ENCODE measurements around the gene SPAG8. TPM values are rescaled to one million over a fixed set of nuclear protein-coding genes. Genes with fewer than 3 reads are reported as not detected.

SPAG8 gene
- polyA plus RNA-seq, 1 donor (not counting 4 experiments of a cell fraction or from before 2014, with no cell fraction given): 0.08 TPM

GRCh38 chr9:35774907-35775635, 37.0 kb downstream of the SPAG8 start:
- Histone ChIP-seq H3K4me2 (ENCODE audit: control insufficient read depth, extremely low read depth, insufficient read depth, low read depth, low read length) (no peak overlapping the region), H2AFZ (ENCODE audit: control insufficient read depth, low read length) (no peak overlapping the region), H4K20me1 (ENCODE audit: control insufficient read depth, extremely low read depth, insufficient read depth, low read length) (no peaks in the 10 kb centered on the region), H3K4me1 (ENCODE audit: control insufficient read depth, extremely low read depth, insufficient read depth, low read length) (peaks cover 11% of the 10 kb centered on the region), H3K9me3 (ENCODE audit: control insufficient read depth, low read depth, low read length) (no peaks in the 10 kb centered on the region), H3K36me3 (ENCODE audit: control insufficient read depth in 2 of 2, extremely low read depth in 1 of 2, insufficient read depth in 2 of 2, low read length in 2 of 2) (no peaks in the 10 kb centered on the region), H3K4me3 (ENCODE audit: control insufficient read depth in 2 of 3, extremely low read depth in 1 of 3, insufficient read depth in 2 of 3, low read depth in 1 of 3, low read length in 3 of 3) (no peak overlapping the region), H3K79me2 (ENCODE audit: control insufficient read depth, insufficient read depth, low read length) (no peaks in the 10 kb centered on the region), H3K9me1 (ENCODE audit: control insufficient read depth, extremely low read depth, insufficient read depth, low read length) (no peaks in the 10 kb centered on the region), H3K27me3 (ENCODE audit: control insufficient read depth, extremely low read depth, insufficient read depth, low read length) (no peaks in the 10 kb centered on the region), H3K9ac (ENCODE audit: control insufficient read depth, extremely low read depth, insufficient read depth, low read length) (no peak overlapping the region), H3K27ac (ENCODE audit: control insufficient read depth, insufficient read depth, low read length) (no peak overlapping the region)
- FAIRE-seq (no peak), DNase-seq (ENCODE audit: low read depth, low spot score) (no peak)
- no peak for TF ChIP-seq EZH2 (IDR thresholded peaks at IDR 0.05; ENCODE audit: low read length)
- no peak for TF ChIP-seq CTCF (optimal IDR thresholded peaks at IDR 0.05 in 1 of 3, IDR thresholded peaks at IDR 0.05 in 1 of 3, conservative IDR thresholded peaks at IDR 0.05 in 1 of 3; ENCODE audit: extremely low read depth in 1 of 3, insufficient read depth in 2 of 3, low read length in 3 of 3)
- dilution Hi-C loops (cut with MboI; ENCODE audit: extremely low pct_ligation_motif_present, low sequenced_read_pairs): no loop called here

- dilution Hi-C loops (cut with MboI; ENCODE audit: extremely low pct_ligation_motif_present, low sequenced_read_pairs): no loop called here
- H3K79me2 ChIP-seq (ENCODE audit: control insufficient read depth, insufficient read depth, low read length): no peaks in the 10 kb centered on the region
- no peak for DNase-seq (ENCODE audit: low read depth, low spot score)
- H2AFZ ChIP-seq (ENCODE audit: control insufficient read depth, low read length): no peak overlapping the region
- no peak overlapping the region for H3K4me3 ChIP-seq (ENCODE audit: control insufficient read depth in 2 of 3, extremely low read depth in 1 of 3, insufficient read depth in 2 of 3, low read depth in 1 of 3, low read length in 3 of 3)
- no peak overlapping the region for H3K9ac ChIP-seq (ENCODE audit: control insufficient read depth, extremely low read depth, insufficient read depth, low read length)
- no peak for FAIRE-seq
- H3K4me2 ChIP-seq (ENCODE audit: control insufficient read depth, extremely low read depth, insufficient read depth, low read depth, low read length): peak overlapping the region; percentile 8
- peaks cover 11% of the 10 kb centered on the region for H3K4me1 ChIP-seq (ENCODE audit: control insufficient read depth, extremely low read depth, insufficient read depth, low read length)
- no peaks in the 10 kb centered on the region for H3K36me3 ChIP-seq (ENCODE audit: control insufficient read depth in 2 of 2, extremely low read depth in 1 of 2, insufficient read depth in 2 of 2, low read length in 2 of 2)
- no peak overlapping the region for H3K27ac ChIP-seq (ENCODE audit: control insufficient read depth, insufficient read depth, low read length)
- H3K27me3 ChIP-seq (ENCODE audit: control insufficient read depth, extremely low read depth, insufficient read depth, low read length): no peaks in the 10 kb centered on the region
- no peaks in the 10 kb centered on the region for H4K20me1 ChIP-seq (ENCODE audit: control insufficient read depth, extremely low read depth, insufficient read depth, low read length)
- H3K9me3 ChIP-seq (ENCODE audit: control insufficient read depth, low read depth, low read length): no peaks in the 10 kb centered on the region
- H3K9me1 ChIP-seq (ENCODE audit: control insufficient read depth, extremely low read depth, insufficient read depth, low read length): no peaks in the 10 kb centered on the region
- TF ChIP-seq CTCF (optimal IDR thresholded peaks at IDR 0.05 in 1 of 3, IDR thresholded peaks at IDR 0.05 in 1 of 3, conservative IDR thresholded peaks at IDR 0.05 in 1 of 3; ENCODE audit: extremely low read depth in 1 of 3, insufficient read depth in 2 of 3, low read length in 3 of 3) (no peak), EZH2 (IDR thresholded peaks at IDR 0.05; ENCODE audit: low read length) (no peak)
Measured at GRCh38 chr9:35771943-35772342, 40.1 kb downstream of the SPAG8 start.

All from keratinocyte (primary cell).